Endothelial cell of umbilical vein (primary cell): ENCODE results near the gene TBC1D24. TPM values are rescaled to one million over a fixed set of nuclear protein-coding genes. Genes with fewer than 3 reads are reported as not detected.
"Not testable (repeated sequence)": the region's sequence is repeated elsewhere in the genome, so short reads cannot be mapped to it uniquely, and the experiment has no call there.

Experiments
- BruUV-seq: library from RNA; stranded (reverse); fragments of 400-500 nt; replicated peaks from 2 replicates; lab custom pipeline; 2021; lab: Mats Ljungman, UMichigan
- CTCF ChIA-PET: fragments of 300-600, 350-600 bp; sonication (Branson Sonifier 250); formaldehyde crosslinking; loops from one replicate; lab custom pipeline; 2021; ENCODE audit warnings: antibody characterized with exemption, inconsistent platforms; lab: Charles Lee
- POLR2A ChIA-PET: fragments of 300-600, 350-600 bp; sonication (Branson Sonifier 250); formaldehyde crosslinking; loops from one replicate; lab custom pipeline; 2021; ENCODE audit warnings: antibody characterized with exemption, inconsistent platforms; lab: Charles Lee
- DNase-seq: peaks from one replicate; pipeline ENCODE4 v3.0.0-alpha.2; 2011; ENCODE audit warnings: low read depth, low spot score
- FAIRE-seq: peaks from 2 replicates; lab custom pipeline; 2011; peaks lifted over from hg19 to GRCh38; lab: Jason Lieb, UNC
- H2AFZ ChIP-seq: 2 replicates; pipeline ENCODE4 v1.6.0; 2012; ENCODE audit warnings: low read depth, low read length, control low read depth, inconsistent platforms
- H3K27ac ChIP-seq: 2 replicates; pipeline ENCODE4 v1.5.1; 2011; ENCODE audit warnings: low read depth, mild to moderate bottlenecking, control low read depth, low read length, moderate library complexity; ENCODE audit not compliant: insufficient read depth
- H3K27me3 ChIP-seq, 2 experiments: 2 replicates each; pipeline versions ENCODE4 v1.6.0 to v1.6.1; 2011; ENCODE audit warnings: low read length in 2 of 2, mixed read lengths in 1 of 2; ENCODE audit not compliant: control insufficient read depth in 2 of 2, insufficient read depth in 2 of 2
- H3K36me3 ChIP-seq, 2 experiments: 2 replicates in 1 of 2; 3 replicates in 1 of 2; pipeline ENCODE4 v1.5.1; 2011; ENCODE audit warnings: low read length in 2 of 2, mild to moderate bottlenecking in 1 of 2, moderate library complexity in 1 of 2; ENCODE audit not compliant: control insufficient read depth in 2 of 2, insufficient read depth in 2 of 2; ENCODE audit errors: extremely low read depth in 1 of 2
- H3K4me1 ChIP-seq: 3 replicates; pipeline ENCODE4 v1.5.1; 2011; ENCODE audit warnings: mild to moderate bottlenecking, low read length; ENCODE audit not compliant: control insufficient read depth, insufficient read depth; ENCODE audit errors: extremely low read depth
- H3K4me2 ChIP-seq: 2 replicates; pipeline ENCODE4 v1.6.1; 2011; ENCODE audit warnings: low read length, control low read depth, mixed read lengths; ENCODE audit not compliant: insufficient read depth
- H3K4me3 ChIP-seq, 3 experiments: fragments of 200-600 bp in 1 of 3; sonication (generic), shearing (Covaris generic) in 1 of 3; replicated peaks in 1 of 3; 2 replicates each; pipeline ENCODE4 v1.5.1; 2011 to 2016; ENCODE audit warnings: control low read depth in 3 of 3, low read length in 3 of 3, mild to moderate bottlenecking in 2 of 3, inconsistent platforms in 1 of 3, low read depth in 1 of 3, moderate library complexity in 1 of 3; ENCODE audit not compliant: insufficient read depth in 1 of 3
- H3K79me2 ChIP-seq: 2 replicates; pipeline ENCODE4 v1.6.0; 2012; ENCODE audit warnings: low read length, inconsistent platforms; ENCODE audit not compliant: control insufficient read depth, insufficient read depth
- H3K9ac ChIP-seq: replicated peaks from 2 replicates; pipeline ENCODE3; 2011; ENCODE audit warnings: low read length, control low read depth; ENCODE audit not compliant: insufficient read depth; ENCODE audit errors: extremely low read depth
- H3K9me1 ChIP-seq: replicated peaks from 3 replicates; pipeline ENCODE4 v1.6.0; 2011; ENCODE audit warnings: mild to moderate bottlenecking, low read length; ENCODE audit not compliant: control insufficient read depth, insufficient read depth; ENCODE audit errors: extremely low read depth
- H3K9me3 ChIP-seq: replicated peaks from 2 replicates; pipeline ENCODE4 v1.5.1; 2012; ENCODE audit warnings: low read length, inconsistent platforms; ENCODE audit not compliant: control insufficient read depth, insufficient read depth
- H4K20me1 ChIP-seq: replicated peaks from 2 replicates; pipeline ENCODE3; 2011; ENCODE audit warnings: mild to moderate bottlenecking, low read length; ENCODE audit not compliant: control insufficient read depth, insufficient read depth; ENCODE audit errors: extremely low read depth
- EZH2 ChIP-seq: IDR thresholded peaks from 2 replicates; pipeline ENCODE4 v1.6.1; 2012; ENCODE audit warnings: borderline replicate concordance, low read depth, mild to moderate bottlenecking, moderate library complexity, low read length, inconsistent platforms; ENCODE audit not compliant: severe bottlenecking
- FOS ChIP-seq: IDR thresholded peaks from 2 replicates; pipeline ENCODE4 v1.6.1; 2011; ENCODE audit warnings: mild to moderate bottlenecking, low read length, moderate library complexity, borderline replicate concordance; ENCODE audit not compliant: insufficient read depth
- GATA2 ChIP-seq: IDR thresholded peaks from 2 replicates; pipeline ENCODE4 v1.7.0; 2011; ENCODE audit warnings: low read depth, mild to moderate bottlenecking, moderate library complexity, mixed read lengths, low read length; ENCODE audit not compliant: insufficient read length, insufficient read depth
- JUN ChIP-seq: IDR thresholded peaks from 2 replicates; pipeline ENCODE4 v1.6.1; 2011; ENCODE audit warnings: borderline replicate concordance, low read depth; ENCODE audit not compliant: insufficient read length, insufficient read depth
- MYC ChIP-seq: IDR thresholded peaks from one replicate; pipeline ENCODE4 v1.6.1; 2011; ENCODE audit warnings: mild to moderate bottlenecking, low read depth, low read length
- POLR2A ChIP-seq: IDR thresholded peaks from 2 replicates; pipeline ENCODE4 v1.6.1; 2012; ENCODE audit warnings: low read depth, mild to moderate bottlenecking, control low read depth, low read length
- POLR2AphosphoS5 ChIP-seq: IDR thresholded peaks from 2 replicates; pipeline ENCODE4 v1.6.1; 2012; ENCODE audit warnings: low read depth, mild to moderate bottlenecking, control low read depth, low read length, moderate library complexity; ENCODE audit not compliant: insufficient read depth
- dilution Hi-C: fragments of 300-500 bp; cut with MboI; formaldehyde crosslinking; loops from one replicate; pipeline ENCODE4 v1.15.0; 2019; ENCODE audit warnings: low sequenced_read_pairs; ENCODE audit not compliant: extremely low pct_ligation_motif_present
- intact Hi-C: fragments of 100-400 bp; cut with micrococcal nuclease; formaldehyde crosslinking; loops from one replicate; pipeline ENCODE4 v1.10.0; 2022
- polyA plus RNA-seq, 4 experiments: library from polyadenylated mRNA; depleted of rRNA in 3 of 4; stranded (reverse) in 3 of 4; unstranded in 1 of 4; fragments of >200 nt; gene quantifications; 2 replicates each; pipeline versions ENCODE4 v1.2.1 to v1.2.3, GENCODE V29; 2011 to 2012; ENCODE audit warnings: missing spikeins in 1 of 4
- total RNA-seq: library from RNA; stranded (reverse); gene quantifications from 2 replicates; pipeline ENCODE4 v1.2.3, GENCODE V29; 2021
- TF ChIP-seq, protein P1 (sequence below), 2 donors: IDR thresholded peaks; 1 replicate in 1 of 2; 2 replicates in 1 of 2; pipeline ENCODE4 v1.5.1; 2011; ENCODE audit warnings: low read length in 2 of 2, mild to moderate bottlenecking in 2 of 2, moderate library complexity in 2 of 2, control low read depth in 1 of 2, inconsistent platforms in 1 of 2, low read depth in 1 of 2; ENCODE audit not compliant: insufficient read depth in 1 of 2; ENCODE audit errors: extremely low read depth in 1 of 2
- TF ChIP-seq, protein P2 (sequence below): IDR thresholded peaks from 2 replicates; pipeline ENCODE4 v1.6.1; 2011; ENCODE audit not compliant: insufficient read depth, insufficient read length

Gene TBC1D24
- total and polyA plus RNA-seq, 2 donors (not counting 3 experiments of a cell fraction or from before 2014, with no cell fraction given), result 8.1 to 22.8 TPM

DNA sequence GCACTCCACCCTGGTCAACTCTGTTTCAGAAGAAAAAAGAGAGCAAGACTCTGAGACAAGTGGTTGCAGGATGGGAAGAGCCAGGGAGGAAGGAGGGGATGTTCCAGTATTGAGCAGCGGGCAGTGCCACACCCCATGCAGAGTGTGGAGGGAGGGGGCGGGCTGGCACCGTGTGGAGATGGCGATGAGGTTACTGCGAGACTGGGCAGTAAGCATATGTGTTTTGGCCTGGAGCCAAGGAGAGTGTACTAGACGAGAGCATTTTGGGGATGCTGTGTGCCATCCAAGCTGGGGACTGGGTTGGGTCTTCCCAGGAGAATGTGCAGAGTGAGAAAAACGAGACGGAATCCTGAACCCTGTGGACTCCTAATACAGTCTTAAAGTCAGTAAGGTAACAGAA is 3.4 kb downstream of the TBC1D24 start:
- Histone ChIP-seq H3K27ac (no peak overlapping the region), H3K36me3 (no peaks in the 10 kb centered on the region), H4K20me1 (no peaks in the 10 kb centered on the region), H3K4me3 (no peak overlapping the region), H3K4me2 (no peak overlapping the region), H3K9ac (no peak overlapping the region), H3K79me2 (peaks cover 9% of the 10 kb centered on the region), H2AFZ (no peak overlapping the region), H3K27me3 (no peaks in the 10 kb centered on the region), H3K9me3 (no peaks in the 10 kb centered on the region), H3K4me1 (peaks cover 10% of the 10 kb centered on the region), H3K9me1 (no peaks in the 10 kb centered on the region)
- dilution Hi-C loops (no loop called here), intact Hi-C loops (no loop called here)
- no peak for TF ChIP-seq EZH2
- TF ChIP-seq, protein P1, sequence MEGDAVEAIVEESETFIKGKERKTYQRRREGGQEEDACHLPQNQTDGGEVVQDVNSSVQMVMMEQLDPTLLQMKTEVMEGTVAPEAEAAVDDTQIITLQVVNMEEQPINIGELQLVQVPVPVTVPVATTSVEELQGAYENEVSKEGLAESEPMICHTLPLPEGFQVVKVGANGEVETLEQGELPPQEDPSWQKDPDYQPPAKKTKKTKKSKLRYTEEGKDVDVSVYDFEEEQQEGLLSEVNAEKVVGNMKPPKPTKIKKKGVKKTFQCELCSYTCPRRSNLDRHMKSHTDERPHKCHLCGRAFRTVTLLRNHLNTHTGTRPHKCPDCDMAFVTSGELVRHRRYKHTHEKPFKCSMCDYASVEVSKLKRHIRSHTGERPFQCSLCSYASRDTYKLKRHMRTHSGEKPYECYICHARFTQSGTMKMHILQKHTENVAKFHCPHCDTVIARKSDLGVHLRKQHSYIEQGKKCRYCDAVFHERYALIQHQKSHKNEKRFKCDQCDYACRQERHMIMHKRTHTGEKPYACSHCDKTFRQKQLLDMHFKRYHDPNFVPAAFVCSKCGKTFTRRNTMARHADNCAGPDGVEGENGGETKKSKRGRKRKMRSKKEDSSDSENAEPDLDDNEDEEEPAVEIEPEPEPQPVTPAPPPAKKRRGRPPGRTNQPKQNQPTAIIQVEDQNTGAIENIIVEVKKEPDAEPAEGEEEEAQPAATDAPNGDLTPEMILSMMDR (IDR thresholded peaks at IDR 0.05; ENCODE audit: extremely low read depth in 1 of 2, insufficient read depth in 1 of 2, low read depth in 1 of 2, low read length in 2 of 2), result no peak
- TF ChIP-seq, protein P2, sequence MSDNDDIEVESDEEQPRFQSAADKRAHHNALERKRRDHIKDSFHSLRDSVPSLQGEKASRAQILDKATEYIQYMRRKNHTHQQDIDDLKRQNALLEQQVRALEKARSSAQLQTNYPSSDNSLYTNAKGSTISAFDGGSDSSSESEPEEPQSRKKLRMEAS, result no peak
- no peak for TF ChIP-seq FOS
- TF ChIP-seq GATA2, result no peak
- TF ChIP-seq POLR2AphosphoS5, result no peak
- no peak for TF ChIP-seq MYC
- no peak for TF ChIP-seq JUN
- no peak for TF ChIP-seq POLR2A
- POLR2A ChIA-PET, result no interaction called here
- FAIRE-seq (no peak), DNase-seq (no peak)
- BruUV-seq, result no TSS peak
- CTCF ChIA-PET, result interaction anchor here (0.7 to 1.1 kb wide), 2 partner anchors 18 to 23 kb away, joined by 3 read pairs; no protein-coding TSS in a partner anchor

DNA sequence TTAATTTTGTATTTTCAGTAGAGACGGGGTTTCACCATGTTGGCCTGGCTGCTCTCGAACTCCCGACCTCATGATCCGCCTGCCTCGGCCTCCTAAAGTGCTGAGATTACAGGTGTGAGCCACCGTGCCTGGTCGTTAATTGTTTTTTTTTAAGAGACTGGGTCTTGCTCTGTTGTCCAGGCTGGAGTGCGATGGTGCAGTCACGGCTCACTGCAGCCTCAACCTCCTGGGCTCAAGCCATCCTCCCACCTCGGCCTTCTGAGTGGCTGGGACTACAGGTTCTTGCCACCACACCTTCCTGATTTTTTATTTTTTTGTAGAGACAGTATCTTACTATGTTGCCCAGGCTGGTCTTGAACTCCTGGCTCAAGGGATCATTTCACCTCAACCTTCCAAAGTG is 5.1 kb downstream of the TBC1D24 start:
- H3K9me3 ChIP-seq, H3K4me2 ChIP-seq, H3K4me3 ChIP-seq, BruUV-seq, H3K27me3 ChIP-seq, H3K27ac ChIP-seq, intact Hi-C loops, DNase-seq, POLR2A ChIA-PET, FAIRE-seq, H3K9me1 ChIP-seq, H3K36me3 ChIP-seq, dilution Hi-C loops, H3K4me1 ChIP-seq, H4K20me1 ChIP-seq, H2AFZ ChIP-seq, H3K79me2 ChIP-seq, H3K9ac ChIP-seq: not testable (repeated sequence)
- CTCF ChIA-PET, result interaction anchor here (1.0 kb wide), 1 partner anchor 22 kb away, joined by 3 read pairs; no protein-coding TSS in a partner anchor
